ENCODE results near the gene VTI1B.
A peak's percentile ranks its signal among the peaks of the same experiment; 100 is the strongest.

The VTI1B gene

DNA sequence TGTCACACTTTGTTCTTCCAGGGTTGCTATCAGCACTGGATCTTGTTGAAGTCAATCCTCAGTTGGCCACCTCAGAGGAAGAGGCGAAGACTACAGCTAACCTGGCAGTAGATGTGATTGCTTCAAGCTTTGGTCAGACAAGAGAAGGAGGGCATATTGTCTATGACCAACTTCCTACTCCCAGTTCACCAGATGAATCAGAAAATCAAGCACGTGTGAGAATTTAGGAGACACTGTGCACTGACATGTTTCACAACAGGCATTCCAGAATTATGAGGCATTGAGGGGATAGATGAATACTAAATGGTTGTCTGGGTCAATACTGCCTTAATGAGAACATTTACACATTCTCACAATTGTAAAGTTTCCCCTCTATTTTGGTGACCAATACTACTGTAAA lies 23.7 kb downstream of the VTI1B start:
- H3K36me3 ChIP-seq (ENCODE audit: insufficient read depth, low read length) = peaks cover 42% of the 10 kb centered on the region
- no peaks in the 10 kb centered on the region for H3K27me3 ChIP-seq (ENCODE audit: insufficient read depth, low read length)
- no peaks in the 10 kb centered on the region for H3K79me2 ChIP-seq (ENCODE audit: control insufficient read depth, insufficient read depth, low read length, unreplicated experiment)
- H2AFZ ChIP-seq (ENCODE audit: low read length, unreplicated experiment) = no peak overlapping the region
- H3K27ac ChIP-seq (ENCODE audit: low read depth, low read length) = peak overlapping the region; percentile 79
- no peak overlapping the region; the same call in 1 of the 2 replicates for H3K4me3 ChIP-seq (ENCODE audit: low read depth, low read length)
- H3K4me1 ChIP-seq (ENCODE audit: control insufficient read depth, insufficient read depth, low read length, unreplicated experiment) = peaks cover 15% of the 10 kb centered on the region

DNA sequence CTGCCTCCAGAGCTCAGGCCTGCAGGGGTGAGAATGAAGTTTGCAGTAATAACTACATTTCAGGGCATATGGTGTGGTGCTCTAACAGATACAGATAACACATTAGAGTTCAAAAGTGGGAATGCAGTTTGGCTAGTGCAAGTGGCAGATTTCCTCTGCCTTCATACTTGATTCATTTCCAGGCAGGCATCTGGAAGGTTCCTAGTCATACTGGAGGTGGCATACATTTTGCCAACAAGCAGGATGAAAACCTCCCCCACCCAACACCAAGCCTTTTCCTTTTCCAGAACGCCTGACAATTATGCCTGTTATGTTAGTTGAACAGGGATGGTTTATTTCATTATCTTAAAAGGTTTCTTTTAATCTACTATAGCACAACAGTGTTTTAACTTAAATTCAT lies 24.3 kb downstream of the VTI1B start:
- Histone ChIP-seq H3K27ac (ENCODE audit: low read depth, low read length) (peak overlapping the region; percentile 79), H3K4me3 (ENCODE audit: low read depth, low read length) (no peak overlapping the region; the same call in 1 of the 2 replicates), H3K4me1 (ENCODE audit: control insufficient read depth, insufficient read depth, low read length, unreplicated experiment) (peaks cover 15% of the 10 kb centered on the region), H3K27me3 (ENCODE audit: insufficient read depth, low read length) (no peaks in the 10 kb centered on the region), H2AFZ (ENCODE audit: low read length, unreplicated experiment) (no peak overlapping the region), H3K36me3 (ENCODE audit: insufficient read depth, low read length) (peaks cover 42% of the 10 kb centered on the region), H3K79me2 (ENCODE audit: control insufficient read depth, insufficient read depth, low read length, unreplicated experiment) (no peaks in the 10 kb centered on the region)

DNA sequence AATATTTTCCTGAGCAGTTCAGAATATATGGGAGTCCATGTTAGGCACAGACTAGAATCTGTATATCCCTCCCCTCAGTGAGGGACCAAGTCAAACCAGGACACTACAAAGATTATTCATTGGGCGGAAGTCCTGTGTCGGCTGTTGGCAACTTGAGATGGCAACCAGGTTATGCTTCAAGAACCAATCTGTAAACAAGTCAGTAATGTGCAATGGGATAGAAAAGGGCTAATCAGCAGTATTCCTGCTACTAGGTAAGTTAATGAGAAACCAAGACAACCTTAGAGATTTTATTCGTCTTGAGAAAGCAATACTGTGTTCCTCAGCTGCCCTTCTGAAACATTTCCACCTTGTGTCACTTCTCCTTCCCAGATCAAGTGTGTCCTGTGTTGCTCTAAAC lies 28.3 kb downstream of the VTI1B start:
- Histone ChIP-seq H3K79me2 (ENCODE audit: control insufficient read depth, insufficient read depth, low read length, unreplicated experiment) (no peaks in the 10 kb centered on the region), H3K4me1 (ENCODE audit: control insufficient read depth, insufficient read depth, low read length, unreplicated experiment) (peaks cover 12% of the 10 kb centered on the region), H3K36me3 (ENCODE audit: insufficient read depth, low read length) (peaks cover 33% of the 10 kb centered on the region), H3K27me3 (ENCODE audit: insufficient read depth, low read length) (no peaks in the 10 kb centered on the region), H2AFZ (ENCODE audit: low read length, unreplicated experiment) (no peak overlapping the region), H3K27ac (ENCODE audit: low read depth, low read length) (no peak overlapping the region), H3K4me3 (ENCODE audit: low read depth, low read length) (no peak overlapping the region)

DNA sequence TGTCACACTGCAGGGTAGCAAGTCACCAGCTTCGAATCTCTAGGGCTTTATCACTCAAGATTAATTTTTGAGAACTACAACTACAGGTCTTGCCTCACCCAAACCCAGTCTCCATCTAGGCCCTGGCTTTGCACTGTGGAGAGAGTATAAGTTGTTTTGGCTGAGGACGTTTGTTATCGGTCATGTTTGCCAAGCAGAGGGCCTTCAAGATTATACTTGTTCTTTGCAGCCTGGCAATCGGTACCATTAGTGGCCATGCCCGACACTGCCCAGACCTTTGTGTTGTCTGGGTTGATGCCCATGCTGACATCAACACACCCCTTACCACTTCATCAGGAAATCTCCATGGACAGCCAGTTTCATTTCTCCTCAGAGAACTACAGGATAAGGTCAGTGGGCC lies 29.0 kb downstream of the VTI1B start:
- no peak overlapping the region for H2AFZ ChIP-seq (ENCODE audit: low read length, unreplicated experiment)
- no peak overlapping the region for H3K27ac ChIP-seq (ENCODE audit: low read depth, low read length)
- H3K79me2 ChIP-seq (ENCODE audit: control insufficient read depth, insufficient read depth, low read length, unreplicated experiment) = no peaks in the 10 kb centered on the region
- no peaks in the 10 kb centered on the region for H3K27me3 ChIP-seq (ENCODE audit: insufficient read depth, low read length)
- peaks cover 29% of the 10 kb centered on the region for H3K36me3 ChIP-seq (ENCODE audit: insufficient read depth, low read length)
- H3K4me3 ChIP-seq (ENCODE audit: low read depth, low read length) = no peak overlapping the region
- peaks cover 5% of the 10 kb centered on the region for H3K4me1 ChIP-seq (ENCODE audit: control insufficient read depth, insufficient read depth, low read length, unreplicated experiment)

DNA sequence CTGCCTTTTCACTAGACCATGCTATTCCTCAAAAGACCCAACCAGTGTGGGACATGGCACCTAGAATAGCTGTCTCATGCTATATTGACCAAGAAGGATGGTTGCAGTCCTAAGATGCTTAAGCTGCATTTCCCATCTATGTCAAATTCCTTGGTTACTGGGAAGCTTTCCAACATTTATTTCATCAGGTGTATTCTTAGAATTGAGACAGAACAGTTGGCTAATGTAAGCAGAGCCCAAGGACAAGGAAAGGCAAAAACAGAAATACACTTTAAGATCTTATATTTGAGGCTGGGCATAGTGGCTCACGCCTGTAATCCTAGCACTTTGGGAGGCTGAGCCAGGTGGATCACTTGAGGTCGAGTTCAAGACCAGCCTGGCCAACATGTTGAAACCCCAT lies 30.0 kb downstream of the VTI1B start:
- Histone ChIP-seq H3K4me3 (ENCODE audit: low read depth, low read length) (no peak overlapping the region), H3K27ac (ENCODE audit: low read depth, low read length) (no peak overlapping the region), H2AFZ (ENCODE audit: low read length, unreplicated experiment) (no peak overlapping the region), H3K4me1 (ENCODE audit: control insufficient read depth, insufficient read depth, low read length, unreplicated experiment) (no peaks in the 10 kb centered on the region), H3K36me3 (ENCODE audit: insufficient read depth, low read length) (peaks cover 19% of the 10 kb centered on the region), H3K79me2 (ENCODE audit: control insufficient read depth, insufficient read depth, low read length, unreplicated experiment) (no peaks in the 10 kb centered on the region), H3K27me3 (ENCODE audit: insufficient read depth, low read length) (no peaks in the 10 kb centered on the region)

DNA sequence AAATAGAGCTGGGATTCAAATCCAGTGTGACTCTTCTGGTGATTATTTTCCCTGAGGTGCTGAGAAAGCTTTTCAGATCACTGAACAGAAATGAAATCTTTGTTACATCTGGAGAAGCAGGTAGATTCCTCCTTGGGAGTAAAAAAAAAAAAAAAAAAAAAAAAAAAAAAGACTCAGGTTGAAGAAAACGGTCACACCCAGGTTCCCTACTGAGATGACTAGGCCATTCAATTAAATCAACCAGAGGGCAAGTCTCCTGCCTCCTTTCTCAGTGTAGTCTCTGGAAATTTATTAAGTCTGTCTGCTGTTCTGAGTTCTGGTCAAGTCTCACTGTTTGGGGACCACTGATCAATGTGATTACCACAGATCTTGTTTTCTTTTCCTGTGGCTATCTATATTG lies 30.7 kb downstream of the VTI1B start:
- Histone ChIP-seq H3K4me3 (ENCODE audit: low read depth, low read length) (no peak overlapping the region), H2AFZ (ENCODE audit: low read length, unreplicated experiment) (no peak overlapping the region), H3K27ac (ENCODE audit: low read depth, low read length) (no peak overlapping the region), H3K4me1 (ENCODE audit: control insufficient read depth, insufficient read depth, low read length, unreplicated experiment) (no peaks in the 10 kb centered on the region), H3K79me2 (ENCODE audit: control insufficient read depth, insufficient read depth, low read length, unreplicated experiment) (no peaks in the 10 kb centered on the region), H3K27me3 (ENCODE audit: insufficient read depth, low read length) (no peaks in the 10 kb centered on the region), H3K36me3 (ENCODE audit: insufficient read depth, low read length) (peaks cover 12% of the 10 kb centered on the region)

DNA sequence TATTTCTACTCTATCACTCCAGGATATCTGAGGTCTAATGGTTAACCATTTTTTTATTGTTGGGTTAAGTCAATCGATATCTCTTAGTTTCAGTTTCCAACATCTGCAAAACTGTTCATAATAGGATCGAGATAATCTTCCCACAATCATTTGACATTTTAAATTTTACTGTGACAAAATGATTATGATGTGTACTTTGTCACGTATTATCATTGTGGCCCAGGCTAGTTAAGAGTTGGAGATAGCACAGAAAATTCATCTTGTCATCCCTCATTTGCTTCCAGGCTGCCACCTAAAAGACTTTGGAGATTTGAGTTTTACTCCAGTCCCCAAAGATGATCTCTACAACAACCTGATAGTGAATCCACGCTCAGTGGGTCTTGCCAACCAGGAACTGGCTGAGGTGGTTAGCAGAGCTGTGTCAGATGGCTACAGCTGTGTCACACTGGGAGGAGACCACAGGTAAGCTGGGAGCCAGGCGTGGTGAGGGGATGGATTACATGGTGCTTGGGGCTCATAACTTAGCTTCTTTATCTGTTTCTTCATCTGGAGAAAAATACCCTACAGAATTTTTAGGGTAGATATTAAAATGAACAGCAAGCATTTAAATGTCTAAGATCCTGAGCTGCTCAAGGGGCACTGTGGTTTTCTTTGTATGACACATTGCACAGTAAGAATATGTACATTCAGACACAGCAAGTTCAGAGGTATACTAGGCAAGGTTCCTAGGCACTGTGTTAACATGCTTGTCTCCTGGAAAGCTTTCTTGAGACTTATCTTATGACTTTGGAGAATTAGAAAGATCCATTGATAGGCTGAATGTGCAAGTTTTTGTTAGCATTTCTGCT lies 32.3 kb downstream of the VTI1B start:
- H3K4me1 ChIP-seq (ENCODE audit: control insufficient read depth, insufficient read depth, low read length, unreplicated experiment) = no peaks in the 10 kb centered on the region
- no peak overlapping the region for H3K27ac ChIP-seq (ENCODE audit: low read depth, low read length)

DNA sequence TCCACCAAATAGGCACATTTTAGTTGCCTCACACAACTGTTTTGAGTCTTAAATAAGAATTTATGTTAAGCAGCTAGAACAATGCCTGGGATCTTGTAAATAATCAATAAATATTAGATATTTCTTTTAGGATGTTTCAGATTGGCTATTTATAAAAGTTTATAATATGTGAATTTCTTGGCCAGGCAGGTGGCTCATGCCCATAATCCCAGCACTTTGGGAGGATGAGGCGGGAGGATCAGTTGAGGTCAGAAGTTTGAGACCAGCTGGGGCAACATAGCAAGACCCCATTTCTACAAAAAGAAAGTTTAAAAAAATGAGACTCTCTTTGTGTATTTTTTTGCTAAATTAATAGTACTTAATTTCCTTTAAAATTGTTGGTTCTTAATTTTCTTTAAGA lies 33.0 kb downstream of the VTI1B start:
- H3K27me3 ChIP-seq (ENCODE audit: insufficient read depth, low read length) = no peaks in the 10 kb centered on the region
- H3K4me3 ChIP-seq (ENCODE audit: low read depth, low read length) = no peak overlapping the region
- peaks cover 3% of the 10 kb centered on the region for H3K4me1 ChIP-seq (ENCODE audit: control insufficient read depth, insufficient read depth, low read length, unreplicated experiment)
- no peak overlapping the region for H3K27ac ChIP-seq (ENCODE audit: low read depth, low read length)
- no peak overlapping the region for H2AFZ ChIP-seq (ENCODE audit: low read length, unreplicated experiment)
- H3K79me2 ChIP-seq (ENCODE audit: control insufficient read depth, insufficient read depth, low read length, unreplicated experiment) = no peaks in the 10 kb centered on the region
- no peaks in the 10 kb centered on the region for H3K36me3 ChIP-seq (ENCODE audit: insufficient read depth, low read length)

More for the DNA sequence above, 32.3 kb downstream of the VTI1B start:
- H3K36me3 ChIP-seq (ENCODE audit: insufficient read depth, low read length) = 0 out of 2 replicates have a peak, but pooled peaks cover under 1% of the 10 kb centered on the region
- H3K79me2 ChIP-seq (ENCODE audit: control insufficient read depth, insufficient read depth, low read length, unreplicated experiment) = no peaks in the 10 kb centered on the region
- H3K4me3 ChIP-seq (ENCODE audit: low read depth, low read length) = no peak overlapping the region
- H3K27me3 ChIP-seq (ENCODE audit: insufficient read depth, low read length) = no peaks in the 10 kb centered on the region
- no peak overlapping the region for H2AFZ ChIP-seq (ENCODE audit: low read length, unreplicated experiment)

DNA sequence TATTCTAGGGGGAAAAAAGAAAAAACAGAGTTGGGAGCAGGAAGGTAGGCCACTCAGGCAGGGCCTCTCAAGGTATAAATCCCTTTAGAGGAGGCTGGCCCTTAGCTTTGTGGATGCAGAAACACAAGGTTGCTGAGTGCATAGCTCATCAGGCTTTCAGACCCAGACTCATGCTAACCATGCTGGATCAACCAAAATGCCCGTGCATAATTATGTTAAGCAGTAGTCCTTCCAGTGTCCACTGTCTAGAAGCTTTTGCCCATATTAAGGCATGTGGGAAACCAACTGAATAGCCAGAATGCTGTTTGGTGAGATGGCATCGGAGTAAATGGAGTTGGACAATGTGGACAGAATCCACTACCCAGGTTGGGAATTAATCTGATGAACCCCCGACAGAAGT lies 35.8 kb downstream of the VTI1B start:
- Histone ChIP-seq H3K4me1 (ENCODE audit: control insufficient read depth, insufficient read depth, low read length, unreplicated experiment) (peaks cover 9% of the 10 kb centered on the region), H3K4me3 (ENCODE audit: low read depth, low read length) (no peak overlapping the region), H2AFZ (ENCODE audit: low read length, unreplicated experiment) (no peak overlapping the region), H3K79me2 (ENCODE audit: control insufficient read depth, insufficient read depth, low read length, unreplicated experiment) (no peaks in the 10 kb centered on the region), H3K27ac (ENCODE audit: low read depth, low read length) (no peak overlapping the region), H3K27me3 (ENCODE audit: insufficient read depth, low read length) (no peaks in the 10 kb centered on the region), H3K36me3 (ENCODE audit: insufficient read depth, low read length) (no peaks in the 10 kb centered on the region)

DNA sequence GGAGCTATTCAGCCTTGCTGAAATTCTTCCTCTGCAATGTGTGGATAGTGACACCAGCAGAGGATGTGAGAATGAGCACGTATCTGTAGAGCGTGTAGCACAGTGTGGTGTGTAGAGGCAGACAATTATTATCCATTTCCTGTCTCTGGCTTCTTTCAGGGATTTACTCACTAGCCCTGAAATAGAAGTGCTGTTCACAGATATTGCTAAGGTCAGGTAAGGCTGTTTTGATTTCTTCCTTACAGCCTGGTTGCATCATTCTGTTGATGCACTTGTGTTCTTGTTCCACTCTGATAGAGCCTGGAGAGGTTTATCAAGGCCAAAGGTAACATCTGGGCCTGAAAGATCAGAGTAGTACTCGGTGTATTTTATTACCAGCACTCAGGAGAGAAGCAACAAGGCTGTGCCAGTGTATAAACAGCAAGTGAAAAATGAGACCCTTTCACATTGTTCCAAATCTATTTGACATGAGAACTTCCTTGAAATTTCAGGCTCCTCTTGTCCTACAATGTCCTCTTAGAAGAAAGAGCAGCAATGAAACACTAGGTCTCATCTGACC lies 38.0 kb downstream of the VTI1B start:
- Histone ChIP-seq H3K36me3 (ENCODE audit: insufficient read depth, low read length) (no peaks in the 10 kb centered on the region), H3K79me2 (ENCODE audit: control insufficient read depth, insufficient read depth, low read length, unreplicated experiment) (no peaks in the 10 kb centered on the region), H3K27ac (ENCODE audit: low read depth, low read length) (peak overlapping the region; percentile 12; the same call in 1 of the 2 replicates), H3K4me1 (ENCODE audit: control insufficient read depth, insufficient read depth, low read length, unreplicated experiment) (peaks cover 9% of the 10 kb centered on the region), H3K4me3 (ENCODE audit: low read depth, low read length) (no peak overlapping the region), H3K27me3 (ENCODE audit: insufficient read depth, low read length) (no peaks in the 10 kb centered on the region), H2AFZ (ENCODE audit: low read length, unreplicated experiment) (no peak overlapping the region)

All from ACC112 (cell line).